ENCODE measurements around the gene BASP1. TPM values are rescaled to one million over a fixed set of nuclear protein-coding genes. Genes with fewer than 3 reads are reported as not detected.

Gene BASP1
- total RNA-seq, 1 donor from 2014 or later, result 158 TPM

DNA sequence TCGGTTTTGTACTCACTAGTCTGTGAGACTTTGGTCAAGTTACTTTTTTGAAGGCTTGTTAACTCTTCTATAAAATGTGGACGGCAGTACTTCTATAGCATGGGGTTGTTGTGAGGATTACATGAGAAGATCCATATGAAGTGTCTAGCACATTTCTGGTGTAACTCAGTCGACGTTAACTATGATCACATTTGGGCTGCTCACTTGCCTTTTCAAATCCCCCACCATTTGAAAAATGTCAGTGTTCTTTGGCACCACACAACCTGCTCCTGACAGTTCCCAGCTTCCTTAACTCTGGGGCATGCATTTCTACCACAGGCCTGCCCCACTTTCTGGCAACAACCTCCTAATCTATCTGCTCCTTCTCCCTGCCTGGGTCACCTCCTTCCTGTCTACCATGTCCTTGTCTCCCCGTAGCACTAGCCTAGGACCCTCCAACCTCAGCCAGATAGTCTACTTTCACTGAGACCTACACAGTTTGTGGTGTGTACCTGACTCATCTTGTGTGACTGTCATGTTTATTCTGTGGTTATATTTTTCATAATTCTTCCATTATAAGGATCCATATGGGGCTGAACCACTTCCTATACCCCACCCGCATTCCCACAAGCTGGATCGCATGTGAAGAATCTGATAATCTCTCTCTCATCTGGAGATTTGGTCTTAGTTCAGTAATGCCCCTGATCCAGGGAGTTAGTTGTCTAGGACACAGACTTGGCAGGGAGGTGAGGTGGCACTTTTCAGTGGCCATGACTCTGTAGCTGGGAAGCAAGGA is 30.2 kb upstream of the BASP1 start:
- H3K9ac ChIP-seq, result no peak overlapping the region
- no peak overlapping the region for H2AFZ ChIP-seq (replicated peaks)
- peaks cover 29% of the 10 kb centered on the region for H3K4me1 Mint-ChIP-seq

DNA sequence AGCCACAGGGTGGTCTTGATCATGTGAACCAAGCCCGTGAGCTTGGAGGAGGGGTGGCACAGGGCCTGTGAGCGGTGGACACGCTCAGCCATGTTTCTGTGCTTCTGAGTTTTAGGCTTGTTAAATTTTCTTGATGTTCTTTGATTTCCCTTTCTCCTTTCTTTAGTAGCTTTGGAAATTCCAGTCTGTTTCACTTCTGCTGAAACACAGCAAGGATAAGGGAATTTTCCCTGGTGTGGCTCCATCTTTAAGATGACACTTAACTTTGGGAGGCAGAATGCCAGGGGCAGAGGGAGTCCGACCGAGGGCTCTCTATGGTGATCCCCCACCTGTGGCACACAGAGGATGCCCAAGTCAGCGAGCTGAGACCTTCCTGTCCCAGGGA is 29.7 kb upstream of the BASP1 start:
- Mint-ChIP-seq H3K27me3 (ENCODE audit: insufficient read depth, low read depth) (peaks cover 8% of the 10 kb centered on the region), H3K4me1 (peaks cover 24% of the 10 kb centered on the region), H3K27ac (peak overlapping the region; percentile 54), H3K4me3 (no peak overlapping the region), H3K9me3 (peaks cover 2% of the 10 kb centered on the region), H3K36me3 (peaks cover 2% of the 10 kb centered on the region)
- no peaks in the 10 kb centered on the region for H3K9me3 ChIP-seq (ENCODE audit: low read depth)
- H3F3A ChIP-seq (ENCODE audit: low read depth), result peaks cover 8% of the 10 kb centered on the region
- no peaks in the 10 kb centered on the region for H4K20me1 ChIP-seq (ENCODE audit: low read depth)
- H2AFZ ChIP-seq (replicated peaks), result no peak overlapping the region
- H3K4me1 ChIP-seq, result no peaks in the 10 kb centered on the region
- TF ChIP-seq EZH2phosphoT487 (IDR thresholded peaks at IDR 0.05) (no peak), EZH2 (IDR thresholded peaks at IDR 0.05) (no peak)
- TF ChIP-seq, protein P1, sequence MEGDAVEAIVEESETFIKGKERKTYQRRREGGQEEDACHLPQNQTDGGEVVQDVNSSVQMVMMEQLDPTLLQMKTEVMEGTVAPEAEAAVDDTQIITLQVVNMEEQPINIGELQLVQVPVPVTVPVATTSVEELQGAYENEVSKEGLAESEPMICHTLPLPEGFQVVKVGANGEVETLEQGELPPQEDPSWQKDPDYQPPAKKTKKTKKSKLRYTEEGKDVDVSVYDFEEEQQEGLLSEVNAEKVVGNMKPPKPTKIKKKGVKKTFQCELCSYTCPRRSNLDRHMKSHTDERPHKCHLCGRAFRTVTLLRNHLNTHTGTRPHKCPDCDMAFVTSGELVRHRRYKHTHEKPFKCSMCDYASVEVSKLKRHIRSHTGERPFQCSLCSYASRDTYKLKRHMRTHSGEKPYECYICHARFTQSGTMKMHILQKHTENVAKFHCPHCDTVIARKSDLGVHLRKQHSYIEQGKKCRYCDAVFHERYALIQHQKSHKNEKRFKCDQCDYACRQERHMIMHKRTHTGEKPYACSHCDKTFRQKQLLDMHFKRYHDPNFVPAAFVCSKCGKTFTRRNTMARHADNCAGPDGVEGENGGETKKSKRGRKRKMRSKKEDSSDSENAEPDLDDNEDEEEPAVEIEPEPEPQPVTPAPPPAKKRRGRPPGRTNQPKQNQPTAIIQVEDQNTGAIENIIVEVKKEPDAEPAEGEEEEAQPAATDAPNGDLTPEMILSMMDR (IDR thresholded peaks at IDR 0.05), result no peak
- no peaks in the 10 kb centered on the region for H3K36me3 ChIP-seq
- no peak for DNase-seq (ENCODE audit: low spot score)
- no peak overlapping the region for H3K9ac ChIP-seq
- H3K27ac ChIP-seq, result no peak overlapping the region
- no peaks in the 10 kb centered on the region for H3K79me2 ChIP-seq (ENCODE audit: low read depth)
- H3K4me3 ChIP-seq, result no peak overlapping the region
- no peak overlapping the region for H3K4me2 ChIP-seq
- no peaks in the 10 kb centered on the region for H3K27me3 ChIP-seq

More for the DNA sequence above, 30.2 kb upstream of the BASP1 start:
- no peak for TF ChIP-seq EZH2phosphoT487 (IDR thresholded peaks at IDR 0.05)
- TF ChIP-seq EZH2 (IDR thresholded peaks at IDR 0.05), result no peak
- TF ChIP-seq, protein P1 (IDR thresholded peaks at IDR 0.05), result no peak
- no peak for DNase-seq (ENCODE audit: low spot score)
- peaks cover 2% of the 10 kb centered on the region for H3K9me3 Mint-ChIP-seq
- H3K27ac Mint-ChIP-seq, result peak overlapping the region; percentile 54
- no peaks in the 10 kb centered on the region for H3K4me1 ChIP-seq
- H3K4me3 ChIP-seq, result no peak overlapping the region
- H3K27me3 Mint-ChIP-seq (ENCODE audit: insufficient read depth, low read depth), result peaks cover 8% of the 10 kb centered on the region
- no peaks in the 10 kb centered on the region for H3K79me2 ChIP-seq (ENCODE audit: low read depth)
- H3F3A ChIP-seq (ENCODE audit: low read depth), result peaks cover 8% of the 10 kb centered on the region
- peaks cover 2% of the 10 kb centered on the region for H3K36me3 Mint-ChIP-seq
- no peaks in the 10 kb centered on the region for H3K27me3 ChIP-seq
- no peak overlapping the region for H3K4me2 ChIP-seq
- H3K4me3 Mint-ChIP-seq, result no peak overlapping the region
- no peaks in the 10 kb centered on the region for H3K9me3 ChIP-seq (ENCODE audit: low read depth)
- H3K27ac ChIP-seq, result no peak overlapping the region
- H3K36me3 ChIP-seq, result no peaks in the 10 kb centered on the region
- H4K20me1 ChIP-seq (ENCODE audit: low read depth), result no peaks in the 10 kb centered on the region

DNA sequence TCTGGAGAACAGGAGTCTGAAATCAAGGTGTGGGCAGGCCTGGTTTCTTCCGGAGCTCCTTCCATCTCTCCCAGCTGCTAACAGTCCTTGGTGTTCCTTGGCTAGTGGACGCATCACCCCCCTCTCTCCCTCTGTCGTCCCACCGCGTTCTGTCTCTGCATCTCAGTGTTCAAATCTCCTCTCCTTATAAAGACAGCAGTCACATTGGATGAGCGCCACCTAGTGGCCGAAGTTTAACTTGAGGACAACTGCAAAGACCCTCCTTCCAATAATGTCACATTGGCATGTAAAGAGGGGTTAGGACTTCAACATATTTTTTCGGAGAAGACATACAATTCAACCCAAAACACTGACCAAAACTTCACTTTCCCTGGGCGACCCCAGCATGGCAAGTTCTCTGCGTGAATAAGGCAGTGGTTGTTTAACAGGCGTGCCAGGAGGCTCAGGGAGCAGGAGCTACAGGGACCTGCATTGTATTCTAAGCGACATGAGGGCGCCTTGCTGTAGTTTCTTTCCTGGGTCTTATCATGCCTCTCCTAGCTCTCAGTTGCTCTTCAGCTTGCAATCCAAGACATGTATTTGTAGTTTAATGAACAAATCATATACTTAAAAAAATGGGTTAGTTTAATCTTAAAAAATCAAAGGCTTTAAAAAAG is 27.9 kb upstream of the BASP1 start:
- Mint-ChIP-seq H3K9me3 (peaks cover 2% of the 10 kb centered on the region), H3K27ac (peak overlapping the region; percentile 2), H3K4me1 (peaks cover 19% of the 10 kb centered on the region), H3K27me3 (ENCODE audit: insufficient read depth, low read depth) (peaks cover 10% of the 10 kb centered on the region), H3K36me3 (peaks cover 2% of the 10 kb centered on the region), H3K4me3 (no peak overlapping the region)
- TF ChIP-seq, protein P1 (IDR thresholded peaks at IDR 0.05), result peak; percentile 96
- no peak for TF ChIP-seq EZH2phosphoT487 (IDR thresholded peaks at IDR 0.05)
- no peak overlapping the region for H3K9ac ChIP-seq
- no peaks in the 10 kb centered on the region for H3K4me1 ChIP-seq
- H3K4me3 ChIP-seq, result no peak overlapping the region
- H2AFZ ChIP-seq (replicated peaks), result no peak overlapping the region
- no peak overlapping the region for H3K4me2 ChIP-seq
- H3F3A ChIP-seq (ENCODE audit: low read depth), result peaks cover 8% of the 10 kb centered on the region
- no peaks in the 10 kb centered on the region for H3K27me3 ChIP-seq
- H3K36me3 ChIP-seq, result no peaks in the 10 kb centered on the region
- DNase-seq (ENCODE audit: low spot score), result peak; percentile 91
- H3K27ac ChIP-seq, result no peak overlapping the region
- H4K20me1 ChIP-seq (ENCODE audit: low read depth), result no peaks in the 10 kb centered on the region
- H3K9me3 ChIP-seq (ENCODE audit: low read depth), result no peaks in the 10 kb centered on the region
- H3K79me2 ChIP-seq (ENCODE audit: low read depth), result no peaks in the 10 kb centered on the region
